Dedifferentiated amniotic fluid mesenchymal stem cell (primary cell): ENCODE results near the gene BHLHE40.

ENCODE experiments used
- DNase-seq: peaks from one replicate; pipeline ENCODE4 v3.0.0-alpha.2; 2016; ENCODE audit errors: extremely low spot score

Gene BHLHE40

DNA sequence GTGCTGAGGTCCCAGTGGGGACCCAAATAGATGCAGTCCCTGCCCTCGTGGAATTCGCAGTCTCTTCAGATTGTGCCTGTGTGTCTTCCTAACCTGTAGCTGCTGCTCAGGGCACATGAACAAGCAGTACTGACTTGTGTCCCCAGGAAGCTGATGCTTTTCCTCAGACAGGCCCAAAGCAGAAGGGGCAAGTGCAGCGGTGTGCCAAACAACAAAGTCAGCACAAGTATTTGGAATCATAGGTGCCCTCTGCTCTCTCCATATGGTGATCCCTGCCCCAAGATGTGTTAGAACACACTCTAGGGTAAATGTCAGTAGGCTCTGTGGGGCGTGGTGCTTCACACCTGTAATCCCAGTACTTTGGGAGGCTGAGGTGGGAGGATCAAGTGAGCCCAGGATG is 21.9 kb downstream of the BHLHE40 start:
- no peak for DNase-seq

DNA sequence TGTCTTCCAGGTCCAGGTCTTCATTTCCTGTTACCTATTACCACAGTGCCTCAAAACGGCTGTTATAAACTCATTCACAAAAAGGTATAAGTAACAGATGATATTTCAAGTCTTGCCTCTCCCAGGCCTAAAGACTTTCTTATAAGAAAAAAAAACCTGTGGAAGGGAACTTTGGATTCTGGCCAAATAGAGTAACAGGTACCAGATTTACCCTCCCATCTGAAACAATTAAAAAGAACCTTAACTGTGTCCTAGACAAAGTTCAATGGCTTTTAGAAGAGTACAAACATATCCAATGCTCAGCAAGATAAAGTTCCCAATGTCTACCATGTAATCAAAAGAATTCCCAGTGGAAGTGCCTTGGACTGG is 22.6 kb downstream of the BHLHE40 start:
- no peak for DNase-seq

- no peak for DNase-seq
Observed at GRCh38 chr3:5002174-5002870, 23.1 kb downstream of the BHLHE40 start.

- no peak for DNase-seq
Observed at GRCh38 chr3:5002871-5003247, 23.6 kb downstream of the BHLHE40 start.

DNA sequence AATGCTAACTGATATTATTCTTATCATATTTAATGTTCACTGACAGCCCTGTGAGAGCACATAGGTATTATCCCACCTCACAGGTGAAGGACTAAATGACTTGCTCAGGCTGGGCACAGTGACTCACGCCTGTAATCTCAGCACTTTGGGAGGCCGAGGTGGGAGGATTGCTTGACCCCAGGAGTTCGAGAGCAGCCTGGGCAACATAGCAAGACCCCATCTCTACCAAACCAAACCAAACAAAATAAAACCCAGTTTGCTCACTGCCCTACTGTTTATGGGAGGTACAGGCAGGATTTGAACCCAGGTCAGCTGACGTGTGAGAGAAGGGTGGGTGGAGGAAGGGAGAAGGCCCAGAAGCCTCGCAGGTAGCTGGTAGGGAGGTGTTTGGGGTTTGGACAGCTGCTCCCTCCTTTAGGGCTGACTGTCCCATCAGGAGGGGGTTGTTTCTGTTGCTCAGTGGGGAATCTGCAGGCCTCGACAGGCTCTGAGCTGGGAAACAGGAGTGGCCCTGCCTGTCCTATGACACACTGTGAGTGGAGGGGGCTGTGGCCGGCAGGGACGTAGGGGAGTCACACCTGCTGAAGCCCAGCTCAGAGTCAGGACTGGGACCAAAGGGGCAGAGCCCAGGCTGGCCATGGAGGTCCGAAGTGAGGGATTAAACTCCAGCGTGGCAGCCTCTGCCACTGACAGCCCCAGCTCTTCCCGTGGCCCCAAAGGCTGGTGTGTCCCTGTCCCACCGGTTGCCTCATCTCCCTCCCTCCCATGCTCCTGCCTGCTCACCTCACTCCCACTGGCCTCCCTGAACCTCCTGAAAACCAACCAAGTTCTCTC is 25.3 kb downstream of the BHLHE40 start:
- DNase-seq: no peak

DNA sequence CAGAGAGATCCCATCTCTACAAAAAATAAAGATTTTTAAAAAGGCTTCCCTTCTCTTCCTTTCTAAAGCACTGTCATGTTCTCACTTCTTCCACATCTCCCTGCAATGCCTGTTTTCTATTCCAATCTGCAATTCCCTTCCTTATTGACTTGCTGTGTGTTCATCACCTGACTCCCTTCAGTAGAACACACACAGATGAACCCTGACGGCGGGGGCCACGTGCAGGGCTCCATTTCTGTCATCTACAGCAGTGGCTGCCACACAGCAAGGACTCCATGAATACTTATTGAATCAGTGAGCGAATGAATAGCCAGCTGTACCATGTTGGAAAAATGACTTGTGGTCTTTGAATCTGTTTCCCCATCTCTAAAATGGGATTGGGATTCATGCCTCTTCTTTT is 26.1 kb downstream of the BHLHE40 start:
- DNase-seq: no peak

- no peak for DNase-seq
Observed at GRCh38 chr3:5006755-5007202, 27.5 kb downstream of the BHLHE40 start.

GRCh38 chr3:5007873-5008272 is 28.6 kb downstream of the BHLHE40 start:
- no peak for DNase-seq

DNA sequence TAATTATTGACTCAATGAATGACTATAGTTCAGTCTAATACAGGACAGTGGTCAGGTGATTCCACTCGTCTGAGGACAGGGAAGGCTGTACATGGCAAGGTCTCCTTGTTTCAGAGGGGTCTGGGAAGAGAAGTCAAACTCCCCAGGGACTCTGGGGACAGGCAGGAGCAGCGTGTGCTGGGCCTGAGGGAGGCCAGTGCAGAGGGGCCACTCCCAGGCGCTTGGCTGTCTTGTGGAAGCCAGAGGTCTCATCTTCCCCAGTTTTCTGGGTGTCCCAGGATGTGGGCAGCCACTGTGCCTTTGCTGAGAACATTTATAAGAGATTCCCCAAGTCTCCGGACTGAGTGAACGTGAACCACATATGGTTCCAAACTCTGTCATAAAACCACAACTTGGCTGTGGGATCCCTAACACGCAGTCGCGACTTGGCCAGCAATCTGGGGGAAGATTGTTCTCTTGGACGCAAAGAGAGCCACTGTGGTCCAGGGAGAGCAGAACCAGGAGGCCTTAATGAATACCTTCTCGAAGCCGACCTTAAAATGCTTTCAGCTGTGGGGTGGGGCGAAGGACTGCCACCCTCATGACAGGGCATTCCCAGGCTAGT is 30.4 kb downstream of the BHLHE40 start:
- no peak for DNase-seq

DNA sequence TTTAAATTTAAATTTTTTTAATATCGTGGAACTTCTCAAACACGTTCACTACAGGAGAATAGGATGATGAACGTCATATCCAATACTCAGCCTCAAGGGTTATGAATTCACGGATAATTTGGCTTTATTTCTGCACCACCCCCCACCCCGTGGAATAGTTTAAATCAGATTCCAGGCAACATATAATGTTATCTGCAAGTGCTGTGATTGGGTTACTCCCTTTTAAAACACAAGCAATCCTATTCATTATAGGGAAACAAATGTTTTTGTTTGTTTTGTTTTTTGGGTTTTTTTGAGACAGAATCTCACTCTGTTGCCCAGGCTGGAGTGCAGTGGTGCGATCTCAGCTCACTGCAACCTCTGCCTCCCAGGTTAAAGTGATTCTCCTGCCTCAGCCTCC is 30.9 kb downstream of the BHLHE40 start:
- no peak for DNase-seq

GRCh38 chr3:5010706-5011554 is 31.7 kb downstream of the BHLHE40 start:
- DNase-seq: no peak

- no peak for DNase-seq
Observed at GRCh38 chr3:5011555-5012256, 32.5 kb downstream of the BHLHE40 start.

- no peak for DNase-seq
Observed at GRCh38 chr3:5012367-5012766, 33.1 kb downstream of the BHLHE40 start.

DNA sequence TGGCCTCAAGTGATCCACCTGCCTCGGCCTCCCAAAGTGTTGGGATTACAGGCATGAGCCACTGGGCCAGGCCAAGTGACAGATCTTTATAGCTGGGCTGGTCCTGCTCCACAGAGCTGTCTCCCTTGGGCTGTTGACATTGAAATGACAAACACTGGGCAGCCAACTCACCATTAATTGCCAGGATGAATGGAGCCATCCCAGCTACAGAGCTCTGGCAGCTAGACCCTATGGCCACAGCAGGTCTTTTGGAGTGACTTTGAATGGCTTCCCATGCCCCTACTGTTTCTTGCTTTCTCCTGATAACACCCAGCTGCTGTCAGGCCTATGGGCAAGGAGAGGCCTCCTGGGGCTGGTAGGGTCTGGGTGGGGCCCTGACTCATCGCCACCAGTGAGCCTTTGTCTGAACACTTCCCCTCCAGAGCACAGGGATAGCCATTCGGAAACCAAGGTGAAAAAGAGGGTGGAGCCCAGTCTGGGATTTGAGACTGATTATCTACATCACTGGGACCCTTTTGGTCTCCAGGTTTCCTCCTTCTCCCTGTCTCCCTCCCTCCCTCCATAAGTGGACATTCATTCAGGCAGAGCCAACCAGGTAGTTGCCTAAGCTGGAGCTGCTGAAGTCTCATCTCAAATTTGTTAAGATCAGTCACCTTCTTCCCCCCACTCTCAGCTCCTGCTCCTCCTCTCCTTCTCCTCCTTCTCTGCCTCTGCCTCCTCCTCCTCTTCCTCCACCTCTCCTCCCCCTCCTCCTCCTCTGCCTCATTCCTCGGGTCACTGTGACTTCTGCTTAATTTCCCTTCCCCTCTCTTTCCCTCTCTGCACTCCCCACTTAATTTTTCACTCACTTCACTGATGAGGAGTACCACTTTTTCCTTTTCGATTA is 34.0 kb downstream of the BHLHE40 start:
- no peak for DNase-seq

DNA sequence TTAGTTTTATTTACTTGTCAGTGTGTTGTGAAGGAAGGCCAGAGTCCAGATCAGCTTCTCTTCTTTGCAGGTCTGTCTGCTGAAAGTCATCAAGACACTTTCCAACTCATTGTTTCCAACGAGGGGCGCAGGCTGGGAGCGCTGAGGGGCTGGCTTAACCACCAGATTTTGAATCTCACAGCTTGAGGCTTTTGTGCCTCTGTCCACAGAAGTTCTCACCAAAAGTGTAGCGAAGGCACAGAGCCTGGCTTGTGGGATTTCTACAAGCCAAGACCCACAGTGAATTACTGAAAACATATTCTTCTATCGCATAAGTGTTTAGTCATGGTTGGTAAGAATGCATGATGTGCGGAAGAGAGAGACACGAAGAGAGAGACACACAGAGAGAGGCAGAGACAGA is 35.2 kb downstream of the BHLHE40 start:
- no peak for DNase-seq

DNA sequence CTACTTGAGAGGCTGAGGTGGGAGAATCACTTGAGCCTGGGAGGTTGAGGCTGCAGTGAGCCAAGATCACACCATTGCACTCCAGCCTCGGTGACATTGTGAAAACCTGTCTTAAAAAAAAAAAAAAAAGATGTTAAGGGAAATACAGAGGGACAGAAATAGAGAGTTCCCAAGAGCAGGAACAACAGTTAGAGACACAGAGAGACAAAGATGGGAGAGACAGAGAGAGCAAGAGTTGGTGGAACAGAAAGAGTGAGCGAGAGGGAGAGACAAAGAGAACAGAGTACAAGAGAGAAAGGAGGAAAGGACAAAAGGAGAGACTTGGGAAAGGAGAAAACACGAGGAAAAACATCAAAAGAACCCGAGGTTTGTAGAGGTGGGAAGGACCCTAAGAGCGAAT is 35.8 kb downstream of the BHLHE40 start:
- no peak for DNase-seq

- no peak for DNase-seq
Observed at GRCh38 chr3:5016211-5017161, 37.2 kb downstream of the BHLHE40 start.

- DNase-seq: no peak
Observed at GRCh38 chr3:5017925-5018531, 38.8 kb downstream of the BHLHE40 start.
